Right ventricle myocardium inferior (tissue), 1 donor: Measurements from ENCODE around the gene PAQR7. TPM values are rescaled to one million over a fixed set of nuclear protein-coding genes. Genes with fewer than 3 reads are reported as not detected.
"Not testable (repeated sequence)": the region's sequence is repeated elsewhere in the genome, so short reads cannot be mapped to it uniquely, and the experiment has no call there.

Experiments used
- ATAC-seq: fragments of 200-7000 bp; cut with Tn5 transposase; one replicate; pipeline ENCODE4 v1.9.1; 2020; ENCODE audit warnings: mild to moderate bottlenecking, moderate library complexity
- DNase-seq: peaks from one replicate; pipeline ENCODE4 v3.0.0; 2021; ENCODE audit errors: missing footprints
- intact Hi-C: fragments of 100-400 bp; cut with DNase I; formaldehyde crosslinking; loops from one replicate; pipeline ENCODE4 v1.11.0; 2022
- total RNA-seq: library from RNA; stranded (reverse); fragmentation: NEBNext Ultra II Directional; extraction: Animal tissue kit (Norgen Biotek cat#: 25700); gene quantifications from one replicate; pipeline ENCODE4 v1.2.1, GENCODE V29; 2021
- donor health status: DM: no; HTN: yes; CAD: no; lungs with severe emphysema.

PAQR7 gene
- total RNA-seq, 1 donor from 2014 or later: 2.2 TPM

GRCh38 chr1:25861316-25862286 is 13.9 kb downstream of the PAQR7 start:
- ATAC-seq (no peak), DNase-seq (no peak)
- intact Hi-C loops: no loop called here

- ATAC-seq (peak; percentile 96), DNase-seq (peak; percentile 95)
- intact Hi-C loops: no loop called here
These were observed 16.4 kb downstream of the PAQR7 start, which contains the start of gene AUNIP for GRCh38 chr1:25858906-25859789. AUNIP (minus strand) TSS chr1:25859457; CDS start chr1:25859357, 100 bp downstream.

- DNase-seq (no peak), ATAC-seq (no peak)
- intact Hi-C loops: no loop called here
These were observed 17.0 kb downstream of the PAQR7 start for GRCh38 chr1:25858494-25858893.

GRCh38 chr1:25856856-25857255 is 18.7 kb downstream of the PAQR7 start:
- ATAC-seq: no peak
- DNase-seq: no peak
- intact Hi-C loops: no loop called here

GRCh38 chr1:25854554-25854953 is 21.0 kb downstream of the PAQR7 start:
- ATAC-seq (no peak), DNase-seq (no peak)
- intact Hi-C loops: no loop called here

GRCh38 chr1:25848531-25848930 is 27.0 kb downstream of the PAQR7 start:
- no peak for ATAC-seq
- intact Hi-C loops: no loop called here
- no peak for DNase-seq

- intact Hi-C loops: no loop called here
- ATAC-seq (no peak), DNase-seq (no peak)
These were observed 27.6 kb downstream of the PAQR7 start for GRCh38 chr1:25847929-25848328.

DNA sequence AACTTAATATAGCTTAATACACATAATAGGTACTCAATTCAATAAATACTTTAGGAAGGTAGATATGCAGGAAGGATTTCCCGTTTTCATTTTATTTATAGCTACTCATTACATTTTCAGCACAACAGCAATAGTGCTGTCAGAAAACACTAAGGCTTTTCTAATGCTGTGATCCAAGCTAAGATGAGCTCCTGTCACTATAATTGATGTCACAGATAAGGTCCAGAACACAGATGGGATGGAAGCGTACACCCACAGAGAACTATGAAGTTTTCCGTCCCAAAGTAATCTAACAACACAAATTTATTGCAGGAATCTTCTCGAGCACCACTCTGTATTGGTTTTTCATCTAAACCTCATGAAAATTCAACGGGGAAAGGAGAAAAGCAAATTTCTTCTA is 29.8 kb downstream of the PAQR7 start:
- no peak for DNase-seq
- ATAC-seq: no peak
- intact Hi-C loops: no loop called here

DNA sequence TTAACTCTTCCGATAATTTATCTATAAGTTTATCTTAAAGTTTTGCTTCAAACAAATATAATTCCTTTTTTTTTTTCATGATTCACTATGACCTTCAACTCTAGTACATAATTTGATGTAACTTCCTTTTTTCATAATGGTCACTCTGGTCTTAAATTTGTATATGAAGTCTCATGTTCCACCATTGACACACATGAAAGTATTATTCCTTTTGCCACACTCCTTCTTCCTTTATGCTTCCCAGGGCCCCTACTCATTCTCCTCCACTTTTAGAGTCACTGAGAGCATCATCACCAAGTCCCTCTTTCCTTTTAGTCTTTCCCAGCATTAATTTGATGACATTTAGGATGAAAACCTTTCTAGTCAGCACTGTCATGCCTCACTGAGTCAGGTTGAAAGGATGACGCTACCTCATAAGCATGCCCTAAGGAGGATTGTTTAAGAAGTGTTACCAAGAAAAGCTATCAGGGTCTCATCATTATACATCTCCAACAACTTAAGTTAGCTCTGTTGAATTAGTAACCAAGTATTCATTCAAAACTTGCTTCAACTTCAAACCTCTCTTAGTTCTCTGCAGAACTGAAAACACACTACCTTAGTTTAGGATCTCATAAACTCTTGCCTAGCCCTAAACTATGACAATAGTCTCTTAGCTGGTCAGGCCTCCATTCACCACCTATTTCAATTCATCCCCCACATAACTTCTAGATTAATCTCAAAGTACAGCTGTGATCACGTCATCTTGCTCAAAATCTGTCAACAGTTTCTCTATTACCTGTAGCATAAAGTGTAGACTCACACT is 30.8 kb downstream of the PAQR7 start:
- ATAC-seq: no peak
- no peak for DNase-seq
- intact Hi-C loops: loop anchor here (5.0 kb wide), 1 partner anchor 153 kb away; the partner anchor contains the start of gene PAFAH2

DNA sequence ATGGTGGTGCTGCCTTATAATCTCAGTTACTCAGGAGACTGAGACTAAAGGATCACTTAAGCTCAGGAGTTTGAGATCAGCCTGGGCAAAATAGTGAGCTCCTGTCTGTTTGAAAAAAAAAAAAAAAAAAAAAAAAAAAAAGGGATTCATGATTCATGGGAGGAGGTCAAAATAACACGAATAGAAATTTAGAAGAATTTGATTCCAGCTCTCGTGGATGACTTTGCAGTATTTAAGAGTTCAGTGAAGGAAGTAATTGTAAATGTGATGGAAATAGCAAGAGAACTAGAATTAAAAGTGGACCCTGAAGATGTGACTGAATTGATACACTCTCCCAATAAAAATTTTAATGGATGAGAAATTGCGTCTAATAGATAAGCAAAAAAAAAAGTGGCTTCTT is 32.0 kb downstream of the PAQR7 start:
- ATAC-seq: no peak
- intact Hi-C loops: loop anchor here (5.0 kb wide), 1 partner anchor 154 kb away; the partner anchor contains the start of gene PAFAH2

DNA sequence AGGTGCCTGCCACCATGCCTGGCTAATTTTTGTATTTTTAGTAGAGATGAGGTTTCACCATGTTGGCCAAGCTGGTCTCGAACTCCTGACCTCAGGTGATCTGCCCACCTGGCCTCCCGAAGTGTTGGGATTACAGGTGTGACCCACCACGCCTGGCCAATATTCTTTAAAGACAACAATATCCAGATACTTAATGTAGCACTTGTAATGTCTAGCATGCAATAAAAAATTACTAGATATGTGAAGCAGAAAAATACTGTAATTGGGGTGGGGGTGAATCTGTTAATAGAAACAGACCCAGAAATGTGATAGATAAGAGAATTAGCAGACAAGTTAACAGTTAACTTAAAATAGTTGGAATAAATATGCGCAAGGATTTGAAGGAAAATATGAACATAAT is 35.7 kb downstream of the PAQR7 start:
- DNase-seq, ATAC-seq: not testable (repeated sequence)
- intact Hi-C loops: loop anchor here (5.0 kb wide), 1 partner anchor 157 kb away; the partner anchor contains the start of gene PAFAH2

More for the DNA sequence above, 32.0 kb downstream of the PAQR7 start:
- DNase-seq: no peak

GRCh38 chr1:25837262-25837875 is 38.1 kb downstream of the PAQR7 start:
- intact Hi-C loops: no loop called here

GRCh38 chr1:25836695-25837094 is 38.8 kb downstream of the PAQR7 start:
- ATAC-seq (no peak), DNase-seq (no peak)
- intact Hi-C loops: no loop called here

More at GRCh38 chr1:25837262-25837875, 38.1 kb downstream of the PAQR7 start:
- DNase-seq (no peak), ATAC-seq (no peak)

GRCh38 chr1:25834894-25835293 is 40.6 kb downstream of the PAQR7 start:
- ATAC-seq (no peak), DNase-seq (no peak)
- intact Hi-C loops: no loop called here

DNA sequence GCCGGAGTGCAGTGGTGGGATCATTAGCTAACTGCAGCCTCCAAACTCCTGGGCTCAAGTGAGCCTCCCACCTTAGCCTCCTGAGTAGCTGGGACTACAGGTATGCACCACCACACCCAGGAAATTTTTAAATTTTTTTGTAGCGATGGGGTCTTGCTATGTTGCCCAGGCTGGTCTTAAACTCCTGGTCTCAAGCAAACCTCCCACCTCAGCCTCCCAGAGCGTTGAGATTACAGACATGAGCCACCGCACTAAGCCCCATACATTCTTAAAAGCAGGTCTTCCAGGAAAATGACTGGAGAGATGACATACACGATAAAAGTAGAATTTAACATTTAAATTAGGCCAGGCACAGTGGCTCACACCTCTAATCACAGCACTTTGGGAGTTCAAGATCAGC is 42.4 kb downstream of the PAQR7 start:
- no peak for DNase-seq
- intact Hi-C loops: no loop called here
- no peak for ATAC-seq

- intact Hi-C loops: no loop called here
- ATAC-seq (no peak), DNase-seq (no peak)
These were observed 43.0 kb downstream of the PAQR7 start for GRCh38 chr1:25832336-25833037.

DNA sequence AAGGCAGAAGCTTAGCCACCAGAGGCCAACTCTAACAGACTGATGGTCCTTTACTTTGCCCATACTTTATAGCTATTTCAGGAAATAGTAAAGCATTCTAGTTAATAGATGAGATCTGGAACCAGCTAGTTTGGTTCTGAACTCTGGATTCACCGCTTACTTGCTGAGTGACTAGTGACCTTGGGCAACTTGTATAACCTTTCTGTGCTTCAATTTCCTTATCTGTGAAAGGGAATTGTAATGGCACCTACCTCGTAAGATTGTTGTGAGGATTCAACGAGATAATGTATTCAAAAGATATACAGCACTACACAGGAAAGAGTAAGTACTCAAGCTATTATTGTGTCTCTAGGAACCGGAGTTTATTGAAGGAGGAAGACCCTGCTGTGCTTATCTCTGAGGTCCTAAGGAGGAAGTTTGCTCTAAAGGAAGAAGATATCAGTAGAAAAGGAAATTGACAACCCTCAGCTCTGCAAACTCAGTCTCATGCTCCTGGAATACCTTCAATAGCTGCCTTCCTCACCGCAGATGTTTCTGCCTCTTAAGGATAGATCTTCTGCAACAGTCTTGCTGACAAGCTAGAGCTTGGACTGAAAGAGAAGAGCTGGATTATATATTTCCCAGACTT is 43.8 kb downstream of the PAQR7 start:
- intact Hi-C loops: no loop called here
- DNase-seq (no peak), ATAC-seq (no peak)
